Neutrophil (primary cell): ENCODE results near the gene AZU1.
"Not testable (repeated sequence)": the region's sequence is repeated elsewhere in the genome, so short reads cannot be mapped to it uniquely, and the experiment has no call there.

ENCODE experiments used
- H3K27ac ChIP-seq: fragments of 200-600 bp; sonication (generic); 2 replicates; pipeline ENCODE4 v1.5.1; 2016; ENCODE audit warnings: mild to moderate bottlenecking, moderate library complexity
- H3K27me3 ChIP-seq: fragments of 200-600 bp; sonication (generic); 2 replicates; pipeline ENCODE4 v1.6.0; 2016; ENCODE audit warnings: mild to moderate bottlenecking
- H3K36me3 ChIP-seq: fragments of 200-600 bp; sonication (generic); 2 replicates; pipeline ENCODE4 v1.5.1; 2017
- H3K4me1 ChIP-seq, 2 experiments: fragments of 200-600 bp in 1 of 2; sonication (generic) in 1 of 2; 1 replicate in 1 of 2; 2 replicates in 1 of 2; pipeline versions ENCODE4 v1.5.1 to v1.6.1; 2013 to 2016; ENCODE audit warnings: low read depth in 1 of 2, low read length in 1 of 2, mild to moderate bottlenecking in 1 of 2, moderate library complexity in 1 of 2; ENCODE audit not compliant: control insufficient read depth in 1 of 2, insufficient read depth in 1 of 2
- H3K4me3 ChIP-seq, 2 experiments: fragments of 200-600 bp in 1 of 2; sonication (generic) in 1 of 2; 1 replicate in 1 of 2; 2 replicates in 1 of 2; pipeline ENCODE4 v1.5.1; 2013 to 2016; ENCODE audit warnings: low read depth in 1 of 2, low read length in 1 of 2, mild to moderate bottlenecking in 1 of 2, moderate library complexity in 1 of 2
- H3K9me3 ChIP-seq: fragments of 200-600 bp; sonication (generic); 2 replicates; pipeline ENCODE4 v1.5.1; 2016
- CTCF ChIP-seq: fragments of 200-600 bp; sonication (generic); IDR thresholded peaks from 2 replicates; pipeline ENCODE4 v1.5.1; 2016; ENCODE audit warnings: antibody characterized with exemption

Gene AZU1

GRCh38 chr19:813219-814151 is 14.2 kb upstream of the AZU1 start:
- H3K36me3 ChIP-seq = peaks cover 48% of the 10 kb centered on the region
- H3K27ac ChIP-seq = no peak overlapping the region
- TF ChIP-seq CTCF = no peak
- H3K4me3 ChIP-seq = no peak overlapping the region
- H3K4me1 ChIP-seq = no peaks in the 10 kb centered on the region
- H3K27me3 ChIP-seq = no peaks in the 10 kb centered on the region
- H3K9me3 ChIP-seq = no peaks in the 10 kb centered on the region

- peaks cover 38% of the 10 kb centered on the region for H3K36me3 ChIP-seq
- H3K4me1 ChIP-seq = no peaks in the 10 kb centered on the region
- TF ChIP-seq CTCF = no peak
- no peak overlapping the region for H3K4me3 ChIP-seq
- no peaks in the 10 kb centered on the region for H3K27me3 ChIP-seq
- no peak overlapping the region for H3K27ac ChIP-seq
- no peaks in the 10 kb centered on the region for H3K9me3 ChIP-seq
Observed at GRCh38 chr19:814152-815078, 13.2 kb upstream of the AZU1 start.

- Histone ChIP-seq H3K4me1 (no peaks in the 10 kb centered on the region), H3K27ac (no peak overlapping the region), H3K4me3 (no peak overlapping the region), H3K27me3 (no peaks in the 10 kb centered on the region), H3K9me3 (no peaks in the 10 kb centered on the region), H3K36me3 (peaks cover 30% of the 10 kb centered on the region)
- no peak for TF ChIP-seq CTCF
Observed at GRCh38 chr19:815079-815774, 12.4 kb upstream of the AZU1 start.

- no peak overlapping the region for H3K4me3 ChIP-seq
- no peaks in the 10 kb centered on the region for H3K9me3 ChIP-seq
- H3K36me3 ChIP-seq = peaks cover 23% of the 10 kb centered on the region
- no peak for TF ChIP-seq CTCF
- H3K27ac ChIP-seq = no peak overlapping the region
- H3K4me1 ChIP-seq = no peaks in the 10 kb centered on the region
- H3K27me3 ChIP-seq = peaks cover 1% of the 10 kb centered on the region
Observed at GRCh38 chr19:815775-816499, 11.7 kb upstream of the AZU1 start.

GRCh38 chr19:816500-816857 is 11.2 kb upstream of the AZU1 start:
- no peak overlapping the region for H3K4me3 ChIP-seq
- peaks cover 6% of the 10 kb centered on the region for H3K27me3 ChIP-seq
- TF ChIP-seq CTCF = no peak
- H3K9me3 ChIP-seq = no peaks in the 10 kb centered on the region
- H3K4me1 ChIP-seq = peaks cover 0 to 4% of the 10 kb centered on the region in 2 experiments
- no peak overlapping the region for H3K27ac ChIP-seq
- peaks cover 18% of the 10 kb centered on the region for H3K36me3 ChIP-seq

GRCh38 chr19:820212-820611 is 7.4 kb upstream of the AZU1 start:
- H3K9me3 ChIP-seq, H3K36me3 ChIP-seq, H3K27ac ChIP-seq, H3K4me3 ChIP-seq: not testable (repeated sequence)
- Histone ChIP-seq H3K27me3 (peaks cover 22% of the 10 kb centered on the region), H3K4me1 (peaks cover 23 to 39% of the 10 kb centered on the region in 2 experiments)
